SK-N-SH (cell line): ENCODE data around the gene ARID2.

Experiments used
- ELF1 ChIP-seq: IDR thresholded peaks from 2 replicates; pipeline ENCODE4 v1.4.0; 2012
- GABPA ChIP-seq: IDR thresholded peaks from 2 replicates; pipeline ENCODE4 v1.4.0; 2012; ENCODE audit warnings: low read depth, mild to moderate bottlenecking
- GATA2 ChIP-seq: sonication (generic); formaldehyde crosslinking; IDR thresholded peaks from 2 replicates; pipeline ENCODE4 v1.5.0; 2020; ENCODE audit warnings: mild to moderate bottlenecking, missing genetic modification reagents
- MEF2A ChIP-seq: IDR thresholded peaks from 2 replicates; pipeline ENCODE4 v1.4.0; 2012; ENCODE audit warnings: low read depth, borderline replicate concordance
- NFIC ChIP-seq: IDR thresholded peaks from 2 replicates; pipeline ENCODE4 v1.4.0; 2012; ENCODE audit warnings: borderline replicate concordance
- RAD21 ChIP-seq: IDR thresholded peaks from 2 replicates; pipeline ENCODE4 v1.6.1; 2012; ENCODE audit warnings: mild to moderate bottlenecking, low read length
- RCOR1 ChIP-seq: fragments of 150-350 bp; IDR thresholded peaks from 2 replicates; pipeline ENCODE4 v1.6.1; 2017; ENCODE audit warnings: antibody characterized with exemption, low read length
- SMC3 ChIP-seq: IDR thresholded peaks from 2 replicates; pipeline ENCODE4 v1.6.1; 2012; ENCODE audit warnings: low read depth, low read length, improper control_type of control experiment
- TAF1 ChIP-seq: IDR thresholded peaks from 2 replicates; pipeline ENCODE4 v1.6.1; 2012; ENCODE audit warnings: low read depth, mild to moderate bottlenecking, low read length, moderate library complexity, borderline replicate concordance
- TF ChIP-seq, protein P1 (sequence below): IDR thresholded peaks from 2 replicates; pipeline ENCODE4 v1.6.1; 2012; ENCODE audit warnings: mild to moderate bottlenecking, low read depth, low read length, moderate library complexity
- TF ChIP-seq, protein P2 (sequence below): fragments of 200-600 bp; sonication (generic); IDR thresholded peaks from 2 replicates; pipeline ENCODE4 v1.6.1; 2017; ENCODE audit warnings: antibody characterized with exemption, mild to moderate bottlenecking, moderate library complexity
- TF ChIP-seq, protein P3 (sequence below): IDR thresholded peaks from 2 replicates; pipeline ENCODE4 v1.4.0; 2012; ENCODE audit warnings: low read depth
- TF ChIP-seq, protein P4 (sequence below): IDR thresholded peaks from 2 replicates; pipeline ENCODE4; 2012
- TF ChIP-seq, protein P5 (sequence below): fragments of 150-350 bp; IDR thresholded peaks from 2 replicates; pipeline ENCODE4 v1.6.1; 2017; ENCODE audit warnings: antibody characterized with exemption, low read length, low read depth, borderline replicate concordance

DNA sequence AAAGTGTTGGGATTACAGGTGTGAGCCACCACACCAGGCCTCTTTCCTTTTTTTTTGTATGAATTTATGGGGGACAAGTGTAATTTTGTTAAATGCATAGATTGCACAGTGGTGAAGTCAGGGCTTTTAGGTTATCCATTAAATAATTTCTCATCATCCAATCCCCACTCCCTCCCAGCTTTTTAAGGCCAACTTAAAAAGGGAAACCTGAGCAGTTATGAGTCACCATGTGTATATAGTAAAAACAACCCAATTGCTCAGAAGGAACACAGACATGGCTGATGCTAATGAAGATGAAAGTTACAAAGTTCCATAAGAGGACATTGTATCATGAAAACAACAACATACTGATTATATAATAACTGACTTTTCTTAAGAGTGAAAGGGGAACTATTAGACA is 25.6 kb upstream of the ARID2 start:
- TF ChIP-seq, protein P1, sequence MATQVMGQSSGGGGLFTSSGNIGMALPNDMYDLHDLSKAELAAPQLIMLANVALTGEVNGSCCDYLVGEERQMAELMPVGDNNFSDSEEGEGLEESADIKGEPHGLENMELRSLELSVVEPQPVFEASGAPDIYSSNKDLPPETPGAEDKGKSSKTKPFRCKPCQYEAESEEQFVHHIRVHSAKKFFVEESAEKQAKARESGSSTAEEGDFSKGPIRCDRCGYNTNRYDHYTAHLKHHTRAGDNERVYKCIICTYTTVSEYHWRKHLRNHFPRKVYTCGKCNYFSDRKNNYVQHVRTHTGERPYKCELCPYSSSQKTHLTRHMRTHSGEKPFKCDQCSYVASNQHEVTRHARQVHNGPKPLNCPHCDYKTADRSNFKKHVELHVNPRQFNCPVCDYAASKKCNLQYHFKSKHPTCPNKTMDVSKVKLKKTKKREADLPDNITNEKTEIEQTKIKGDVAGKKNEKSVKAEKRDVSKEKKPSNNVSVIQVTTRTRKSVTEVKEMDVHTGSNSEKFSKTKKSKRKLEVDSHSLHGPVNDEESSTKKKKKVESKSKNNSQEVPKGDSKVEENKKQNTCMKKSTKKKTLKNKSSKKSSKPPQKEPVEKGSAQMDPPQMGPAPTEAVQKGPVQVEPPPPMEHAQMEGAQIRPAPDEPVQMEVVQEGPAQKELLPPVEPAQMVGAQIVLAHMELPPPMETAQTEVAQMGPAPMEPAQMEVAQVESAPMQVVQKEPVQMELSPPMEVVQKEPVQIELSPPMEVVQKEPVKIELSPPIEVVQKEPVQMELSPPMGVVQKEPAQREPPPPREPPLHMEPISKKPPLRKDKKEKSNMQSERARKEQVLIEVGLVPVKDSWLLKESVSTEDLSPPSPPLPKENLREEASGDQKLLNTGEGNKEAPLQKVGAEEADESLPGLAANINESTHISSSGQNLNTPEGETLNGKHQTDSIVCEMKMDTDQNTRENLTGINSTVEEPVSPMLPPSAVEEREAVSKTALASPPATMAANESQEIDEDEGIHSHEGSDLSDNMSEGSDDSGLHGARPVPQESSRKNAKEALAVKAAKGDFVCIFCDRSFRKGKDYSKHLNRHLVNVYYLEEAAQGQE: no peak
- TF ChIP-seq, protein P2, sequence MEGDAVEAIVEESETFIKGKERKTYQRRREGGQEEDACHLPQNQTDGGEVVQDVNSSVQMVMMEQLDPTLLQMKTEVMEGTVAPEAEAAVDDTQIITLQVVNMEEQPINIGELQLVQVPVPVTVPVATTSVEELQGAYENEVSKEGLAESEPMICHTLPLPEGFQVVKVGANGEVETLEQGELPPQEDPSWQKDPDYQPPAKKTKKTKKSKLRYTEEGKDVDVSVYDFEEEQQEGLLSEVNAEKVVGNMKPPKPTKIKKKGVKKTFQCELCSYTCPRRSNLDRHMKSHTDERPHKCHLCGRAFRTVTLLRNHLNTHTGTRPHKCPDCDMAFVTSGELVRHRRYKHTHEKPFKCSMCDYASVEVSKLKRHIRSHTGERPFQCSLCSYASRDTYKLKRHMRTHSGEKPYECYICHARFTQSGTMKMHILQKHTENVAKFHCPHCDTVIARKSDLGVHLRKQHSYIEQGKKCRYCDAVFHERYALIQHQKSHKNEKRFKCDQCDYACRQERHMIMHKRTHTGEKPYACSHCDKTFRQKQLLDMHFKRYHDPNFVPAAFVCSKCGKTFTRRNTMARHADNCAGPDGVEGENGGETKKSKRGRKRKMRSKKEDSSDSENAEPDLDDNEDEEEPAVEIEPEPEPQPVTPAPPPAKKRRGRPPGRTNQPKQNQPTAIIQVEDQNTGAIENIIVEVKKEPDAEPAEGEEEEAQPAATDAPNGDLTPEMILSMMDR: no peak
- TF ChIP-seq, protein P3, sequence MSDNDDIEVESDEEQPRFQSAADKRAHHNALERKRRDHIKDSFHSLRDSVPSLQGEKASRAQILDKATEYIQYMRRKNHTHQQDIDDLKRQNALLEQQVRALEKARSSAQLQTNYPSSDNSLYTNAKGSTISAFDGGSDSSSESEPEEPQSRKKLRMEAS: no peak
- TF ChIP-seq, protein P4, sequence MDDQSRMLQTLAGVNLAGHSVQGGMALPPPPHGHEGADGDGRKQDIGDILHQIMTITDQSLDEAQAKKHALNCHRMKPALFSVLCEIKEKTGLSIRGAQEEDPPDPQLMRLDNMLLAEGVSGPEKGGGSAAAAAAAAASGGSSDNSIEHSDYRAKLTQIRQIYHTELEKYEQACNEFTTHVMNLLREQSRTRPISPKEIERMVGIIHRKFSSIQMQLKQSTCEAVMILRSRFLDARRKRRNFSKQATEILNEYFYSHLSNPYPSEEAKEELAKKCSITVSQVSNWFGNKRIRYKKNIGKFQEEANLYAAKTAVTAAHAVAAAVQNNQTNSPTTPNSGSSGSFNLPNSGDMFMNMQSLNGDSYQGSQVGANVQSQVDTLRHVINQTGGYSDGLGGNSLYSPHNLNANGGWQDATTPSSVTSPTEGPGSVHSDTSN: no peak
- TF ChIP-seq RCOR1 (no peak), GATA2 (CRISPR knock-in tag) (no peak), GABPA (no peak), ELF1 (no peak), SMC3 (no peak), RAD21 (no peak), TAF1 (no peak), NFIC (no peak), MEF2A (no peak)
- TF ChIP-seq, protein P5, sequence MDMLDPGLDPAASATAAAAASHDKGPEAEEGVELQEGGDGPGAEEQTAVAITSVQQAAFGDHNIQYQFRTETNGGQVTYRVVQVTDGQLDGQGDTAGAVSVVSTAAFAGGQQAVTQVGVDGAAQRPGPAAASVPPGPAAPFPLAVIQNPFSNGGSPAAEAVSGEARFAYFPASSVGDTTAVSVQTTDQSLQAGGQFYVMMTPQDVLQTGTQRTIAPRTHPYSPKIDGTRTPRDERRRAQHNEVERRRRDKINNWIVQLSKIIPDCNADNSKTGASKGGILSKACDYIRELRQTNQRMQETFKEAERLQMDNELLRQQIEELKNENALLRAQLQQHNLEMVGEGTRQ: no peak
